DOHH2 (cell line): ENCODE data around the gene COLEC12.

ENCODE experiments used
- EZH2phosphoT487 ChIP-seq: fragments of 200-600 bp; sonication (generic); IDR thresholded peaks from 2 replicates; pipeline ENCODE4 v1.6.1; 2017; ENCODE audit warnings: borderline replicate concordance, mild to moderate bottlenecking, antibody characterized with exemption, low read length, moderate library complexity, mixed read lengths
- TF ChIP-seq, protein P1 (sequence below): fragments of 200-600 bp; sonication (generic); IDR thresholded peaks from one replicate; pipeline ENCODE4 v1.5.1; 2014; ENCODE audit warnings: antibody characterized with exemption, mild to moderate bottlenecking, low read depth, low read length; ENCODE audit not compliant: poor library complexity, severe bottlenecking

DNA sequence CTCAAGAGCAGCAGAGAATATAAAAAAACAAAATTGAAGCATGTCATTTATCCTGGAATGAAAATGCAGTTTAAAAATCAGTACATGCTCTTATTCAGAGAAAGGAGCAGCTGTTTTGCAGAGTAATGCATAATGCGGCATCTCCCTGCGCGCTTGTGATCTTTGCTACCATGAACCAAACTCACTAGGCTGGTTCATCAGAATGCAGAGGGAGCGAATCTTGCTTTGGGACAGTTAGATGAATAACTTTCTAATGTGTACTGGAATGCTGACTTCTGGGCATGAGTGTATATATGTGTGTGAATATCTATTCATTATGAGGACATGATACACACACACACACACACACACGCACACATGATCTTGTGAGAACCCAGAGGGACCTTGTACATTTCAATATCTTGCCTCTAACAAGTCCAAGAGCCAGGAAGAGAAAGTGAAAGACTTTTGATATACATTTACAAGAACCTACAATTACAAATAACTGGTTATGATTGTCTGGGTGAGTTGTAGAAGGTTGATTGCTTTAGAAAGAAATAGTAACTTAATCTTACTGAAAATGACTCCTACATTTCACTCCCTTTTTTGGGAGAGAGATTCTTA, 178.5 kb downstream of the COLEC12 start:
- TF ChIP-seq, protein P1, sequence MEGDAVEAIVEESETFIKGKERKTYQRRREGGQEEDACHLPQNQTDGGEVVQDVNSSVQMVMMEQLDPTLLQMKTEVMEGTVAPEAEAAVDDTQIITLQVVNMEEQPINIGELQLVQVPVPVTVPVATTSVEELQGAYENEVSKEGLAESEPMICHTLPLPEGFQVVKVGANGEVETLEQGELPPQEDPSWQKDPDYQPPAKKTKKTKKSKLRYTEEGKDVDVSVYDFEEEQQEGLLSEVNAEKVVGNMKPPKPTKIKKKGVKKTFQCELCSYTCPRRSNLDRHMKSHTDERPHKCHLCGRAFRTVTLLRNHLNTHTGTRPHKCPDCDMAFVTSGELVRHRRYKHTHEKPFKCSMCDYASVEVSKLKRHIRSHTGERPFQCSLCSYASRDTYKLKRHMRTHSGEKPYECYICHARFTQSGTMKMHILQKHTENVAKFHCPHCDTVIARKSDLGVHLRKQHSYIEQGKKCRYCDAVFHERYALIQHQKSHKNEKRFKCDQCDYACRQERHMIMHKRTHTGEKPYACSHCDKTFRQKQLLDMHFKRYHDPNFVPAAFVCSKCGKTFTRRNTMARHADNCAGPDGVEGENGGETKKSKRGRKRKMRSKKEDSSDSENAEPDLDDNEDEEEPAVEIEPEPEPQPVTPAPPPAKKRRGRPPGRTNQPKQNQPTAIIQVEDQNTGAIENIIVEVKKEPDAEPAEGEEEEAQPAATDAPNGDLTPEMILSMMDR = no peak
- no peak for TF ChIP-seq EZH2phosphoT487
